GM18867 (cell line): ENCODE results near the gene NANOS3.

ENCODE experiments used
- ATAC-seq: cut with Tn5 transposase; IDR thresholded peaks from one replicate; pipeline ENCODE4 v1.9.1; 2021; ENCODE audit warnings: mild to moderate bottlenecking, moderate library complexity; ENCODE audit not compliant: unreplicated experiment

NANOS3 gene

DNA sequence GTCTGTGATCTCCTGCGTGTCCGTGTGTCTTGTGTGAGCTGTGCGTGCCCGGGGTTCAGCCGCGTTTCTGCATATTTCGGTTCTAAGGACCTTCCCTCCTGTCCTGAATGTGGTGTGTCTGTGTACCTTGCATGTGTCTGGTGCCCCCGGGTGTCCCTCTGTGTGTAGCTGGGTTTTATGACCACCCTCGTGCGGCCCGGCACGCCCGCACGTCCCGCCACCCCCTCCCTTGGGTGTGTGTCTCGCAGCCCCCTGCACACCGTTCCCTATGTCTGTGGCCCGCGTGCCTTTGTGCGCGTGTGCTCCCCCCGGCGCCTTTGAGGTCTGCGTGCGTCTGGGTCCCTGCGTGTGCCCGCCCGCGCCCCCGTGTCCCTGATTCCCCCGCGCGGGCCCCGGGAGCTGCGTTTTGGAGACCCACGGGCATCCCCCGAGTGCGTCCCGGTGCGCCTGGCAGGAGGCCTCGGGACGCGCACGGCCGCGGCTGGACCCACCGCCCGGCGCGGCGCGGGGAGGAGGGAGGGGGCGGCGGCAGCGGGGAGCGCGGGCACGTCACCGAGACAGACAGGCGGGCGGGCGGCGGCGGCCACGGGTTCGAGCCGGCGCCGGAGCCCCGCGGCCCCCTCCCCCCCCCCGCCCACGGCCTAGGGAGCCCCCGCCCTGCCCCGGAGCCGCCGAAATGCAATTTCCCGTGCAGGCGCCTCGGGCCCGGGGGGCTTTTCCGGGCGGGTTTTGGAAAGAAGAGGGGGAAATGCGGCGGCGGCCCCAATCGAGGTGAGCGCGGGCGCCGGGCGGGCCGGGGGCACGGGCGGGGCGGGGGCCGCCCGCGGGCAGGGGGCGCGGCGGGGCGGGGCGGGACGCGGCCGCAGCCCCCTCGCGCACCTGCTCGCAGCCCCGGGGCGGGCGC is 12.0 kb upstream of the NANOS3 start:
- no peak for ATAC-seq

GRCh38 chr19:13865571-13866462 is 11.1 kb upstream of the NANOS3 start:
- ATAC-seq: no peak

DNA sequence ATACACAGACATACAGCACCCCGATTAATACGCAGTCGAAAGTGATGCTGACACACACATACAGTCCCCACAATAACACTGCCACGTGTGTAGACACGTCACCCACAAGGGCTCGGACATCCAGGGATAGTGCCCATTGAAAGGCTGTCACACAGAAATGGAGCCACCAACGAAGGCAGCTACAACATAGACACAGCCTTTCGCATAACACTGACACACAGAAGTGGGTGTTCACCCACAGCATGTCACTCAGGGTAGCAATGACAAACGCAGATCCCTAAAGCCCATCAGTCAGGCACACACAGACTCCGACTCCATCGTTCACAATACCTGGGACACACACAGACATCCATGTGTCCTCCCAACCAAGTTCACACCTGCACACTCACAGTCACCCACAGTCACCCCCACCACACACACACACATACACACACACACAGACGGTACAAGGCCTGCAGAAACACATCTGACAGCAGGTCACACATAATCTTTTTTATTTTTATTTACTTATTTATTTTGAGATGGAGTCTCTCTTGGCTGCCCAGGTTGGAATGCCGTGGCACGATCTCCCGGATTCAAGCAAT is 10.4 kb upstream of the NANOS3 start:
- ATAC-seq: no peak

DNA sequence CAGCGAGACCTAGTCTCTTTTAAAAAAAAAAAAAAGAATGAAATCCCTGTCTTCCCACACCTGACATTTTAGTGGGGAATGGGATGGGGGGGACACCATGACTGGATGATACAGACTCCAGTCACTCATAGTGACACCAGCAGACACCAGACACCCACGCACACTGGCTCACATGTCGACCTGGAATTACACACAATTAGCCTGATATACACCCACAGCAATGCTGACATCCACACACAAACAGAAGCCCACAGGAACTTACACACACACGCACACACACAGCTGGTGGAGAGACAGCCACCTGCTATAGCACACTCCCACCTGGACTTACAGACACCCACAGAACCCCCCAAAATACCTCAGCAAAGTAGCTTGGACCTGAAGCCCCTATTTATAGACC is 8.3 kb upstream of the NANOS3 start:
- ATAC-seq: no peak

DNA sequence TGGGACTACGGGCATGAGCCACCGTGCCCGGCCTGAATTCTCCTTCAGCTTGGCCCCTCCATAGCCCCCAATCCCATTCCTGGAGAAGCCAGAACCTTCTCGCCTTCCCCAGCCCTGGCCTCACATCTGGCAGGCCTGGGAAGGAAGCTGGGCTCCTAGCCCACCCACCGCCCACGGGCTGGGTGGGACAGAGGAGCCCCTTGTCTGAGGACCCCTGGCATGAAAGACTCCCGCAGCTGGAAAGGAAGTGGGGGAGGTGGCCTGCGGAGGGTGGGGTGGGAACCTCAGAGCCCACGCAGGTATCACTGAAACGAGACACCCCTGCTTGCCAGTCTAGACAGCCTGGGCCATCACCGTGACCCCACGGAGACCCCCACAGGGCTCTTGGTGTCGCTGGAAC is 7.7 kb upstream of the NANOS3 start:
- ATAC-seq: no peak

- ATAC-seq: no peak
Observed at GRCh38 chr19:13870873-13871272, 6.1 kb upstream of the NANOS3 start.

DNA sequence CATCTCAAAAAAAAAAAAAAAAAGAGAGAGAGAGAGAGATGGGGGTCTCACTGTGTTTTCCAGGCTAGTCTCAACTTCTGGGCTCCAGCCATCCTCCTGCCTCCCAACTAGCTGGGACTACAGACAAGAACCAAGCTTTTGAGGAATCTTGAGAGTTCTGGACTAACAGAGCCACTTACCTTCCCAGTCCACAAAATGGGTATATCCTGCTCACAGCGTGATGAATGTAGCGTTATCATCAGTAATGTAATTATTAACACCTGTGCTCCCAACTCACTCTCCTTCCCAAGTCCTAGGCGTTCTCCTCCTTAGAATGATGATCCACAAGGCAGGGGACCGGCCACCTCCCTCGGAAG is 4.6 kb upstream of the NANOS3 start:
- ATAC-seq: no peak

GRCh38 chr19:13872695-13873389 is 4.1 kb upstream of the NANOS3 start:
- no peak for ATAC-seq

GRCh38 chr19:13873834-13874515 is 3.0 kb upstream of the NANOS3 start:
- ATAC-seq: no peak

GRCh38 chr19:13875824-13876223 is 1.1 kb upstream of the NANOS3 start:
- ATAC-seq: no peak

- no peak for ATAC-seq
Observed at GRCh38 chr19:13877303-13877702, 369 bp downstream of the NANOS3 start.

DNA sequence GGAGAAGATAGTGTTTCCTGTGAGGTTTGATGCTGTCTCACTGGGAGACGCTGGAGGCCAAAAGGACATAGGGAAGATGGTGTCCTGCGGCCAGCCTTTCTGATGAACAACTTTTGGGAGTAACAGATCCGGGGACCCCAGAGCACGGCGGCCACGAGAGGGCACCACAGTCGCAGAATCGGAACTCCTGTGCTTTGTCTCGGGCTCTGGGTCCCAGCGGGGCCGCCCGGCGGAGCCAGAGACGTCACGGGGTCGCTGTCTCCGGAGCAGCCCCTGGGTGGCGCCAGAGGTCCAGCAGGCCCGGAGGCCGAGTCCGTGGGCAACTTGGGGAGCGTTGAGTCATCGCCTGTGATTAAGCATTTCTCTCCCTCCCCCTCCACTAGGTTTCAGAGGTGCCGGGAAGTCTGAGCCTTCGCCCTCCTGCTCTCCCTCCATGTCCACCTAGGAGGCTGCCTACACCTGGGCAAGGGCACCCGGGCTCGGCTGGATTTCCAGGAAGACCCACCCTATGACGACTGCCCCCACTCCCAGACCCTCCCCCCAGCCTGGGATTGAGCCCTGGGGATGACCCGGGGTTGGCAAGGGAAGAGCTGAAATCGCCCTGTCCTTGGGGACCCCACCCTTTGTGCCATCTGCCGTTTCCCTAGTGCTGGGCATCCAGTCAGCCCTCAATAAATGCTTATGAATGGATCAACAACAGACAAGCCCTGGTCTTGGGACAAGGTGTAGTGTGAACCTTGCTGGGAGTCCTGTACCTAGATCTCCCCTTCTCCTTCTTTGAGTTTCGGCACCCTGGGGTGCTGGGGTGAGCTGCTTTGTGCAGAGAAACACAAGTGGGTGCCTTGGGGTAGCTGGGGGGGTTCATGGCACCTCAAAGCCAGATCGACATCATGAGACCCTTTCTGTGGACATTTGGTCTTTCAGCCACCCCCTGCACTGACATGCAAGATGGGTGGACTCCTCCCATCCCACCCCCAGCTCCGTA is 3.4 kb downstream of the NANOS3 start:
- peak; percentile 76 for ATAC-seq

DNA sequence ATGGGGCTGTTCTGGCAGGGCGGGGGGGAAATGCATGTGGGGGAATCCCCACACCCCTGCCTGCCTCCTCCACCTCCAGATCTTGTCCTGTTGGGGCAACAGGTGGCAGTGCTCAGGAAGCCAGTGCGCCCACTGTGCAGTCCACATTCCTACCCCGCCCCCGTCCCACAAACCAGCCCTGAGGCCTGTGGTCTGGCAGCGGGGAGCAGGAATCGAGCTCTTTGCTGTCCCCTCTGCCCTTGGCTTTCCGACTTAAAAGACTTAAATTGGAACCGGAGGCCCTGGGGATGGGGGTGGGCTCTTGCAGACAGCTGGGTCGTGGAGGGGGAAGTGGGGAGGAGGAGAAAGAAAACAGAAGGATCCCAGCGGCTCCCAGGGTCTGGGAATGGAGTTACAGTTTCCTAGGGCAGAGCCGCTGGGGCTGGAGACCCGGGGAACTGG is 4.3 kb downstream of the NANOS3 start:
- ATAC-seq: no peak

DNA sequence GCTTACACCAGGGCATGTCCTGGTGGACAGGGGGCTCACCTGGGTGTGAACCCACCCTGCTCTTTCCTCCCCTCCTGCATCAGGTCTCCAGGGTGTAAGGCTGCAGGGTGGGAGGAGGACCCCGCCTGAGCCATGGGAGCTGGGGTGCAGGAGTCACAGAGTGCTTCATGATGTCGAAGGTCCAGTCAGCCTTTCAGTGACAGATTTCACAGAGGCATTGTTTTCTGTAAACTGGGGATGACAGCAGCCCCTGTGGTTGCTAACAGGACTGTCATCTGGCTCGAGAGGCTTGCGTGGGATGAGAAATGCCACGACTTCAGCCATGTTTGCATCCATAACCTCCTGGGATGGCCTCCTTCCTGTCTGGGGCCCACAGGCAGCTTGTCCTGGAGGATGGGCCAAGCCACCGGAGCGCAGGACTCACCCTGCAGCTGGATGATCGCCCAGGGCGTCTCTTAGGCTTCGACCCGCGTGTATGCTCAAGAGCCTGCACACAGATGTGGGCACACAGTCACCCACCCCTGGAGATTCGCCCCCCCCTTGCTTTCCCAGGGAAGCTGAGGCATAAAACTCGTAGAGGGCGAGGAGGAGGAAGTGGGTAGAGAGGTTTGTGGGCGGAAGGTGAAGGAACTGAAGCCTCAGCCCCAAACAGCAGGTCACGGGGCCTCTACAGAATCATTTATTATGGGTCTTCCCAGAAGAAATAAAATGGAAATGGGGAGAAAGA is 4.9 kb downstream of the NANOS3 start:
- ATAC-seq: no peak

DNA sequence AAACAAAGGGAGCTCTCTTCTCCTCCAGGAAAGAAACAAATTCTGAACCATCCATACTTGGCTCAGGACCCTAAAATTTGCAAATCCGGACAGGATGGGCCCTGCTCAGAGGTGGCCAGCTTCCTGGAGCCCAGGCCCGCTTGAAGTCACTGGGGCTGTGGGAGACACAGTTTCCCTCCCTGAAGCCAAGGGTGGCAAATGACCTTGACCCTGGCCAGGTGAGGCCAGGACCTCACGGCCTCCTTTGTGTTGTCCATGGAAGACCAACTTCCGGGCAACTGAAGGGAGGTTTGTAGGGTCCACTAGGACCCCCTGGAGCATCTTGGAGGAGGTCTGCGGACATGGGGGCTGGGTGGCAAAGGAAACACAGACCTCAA is 5.5 kb downstream of the NANOS3 start:
- no peak for ATAC-seq

- no peak for ATAC-seq
Observed at GRCh38 chr19:13882836-13883235, 5.9 kb downstream of the NANOS3 start.

- no peak for ATAC-seq
Observed at GRCh38 chr19:13883516-13884064, 6.7 kb downstream of the NANOS3 start.
